Heart right ventricle (tissue), 16 donors: ENCODE data around the gene ZNF138. TPM values are rescaled to one million over a fixed set of nuclear protein-coding genes. Genes with fewer than 3 reads are reported as not detected.

Source experiments
- ATAC-seq, 8 donors: fragments of 200-7000 bp; cut with Tn5 transposase; one replicate each; pipeline ENCODE4 v1.9.1; 2020; ENCODE audit warnings: mild to moderate bottlenecking in 8 of 8, moderate library complexity in 8 of 8, moderate number of reproducible peaks in 1 of 8
- DNase-seq, 2 donors: peaks; one replicate each; pipeline ENCODE4 v3.0.0-alpha.2; 2020
- H3K27ac ChIP-seq, 10 donors: fragments of 200-600 bp; sonication (generic) in 2 of 10; one replicate each; pipeline versions ENCODE4 v1.5.0 to v1.8.0; 2020 to 2022; ENCODE audit warnings: mild to moderate bottlenecking in 3 of 10
- H3K27me3 ChIP-seq, 7 donors: fragments of 200-600 bp; one replicate each; pipeline ENCODE4 v1.8.0; 2021 to 2022; ENCODE audit warnings: mild to moderate bottlenecking in 2 of 7
- H3K36me3 ChIP-seq, 9 donors: fragments of 200-600 bp; sonication (generic) in 1 of 9; one replicate each; pipeline versions ENCODE4 v1.5.0 to v1.8.0; 2020 to 2022; ENCODE audit warnings: mild to moderate bottlenecking in 2 of 9
- H3K4me1 ChIP-seq, 9 donors: fragments of 200-600 bp; sonication (generic) in 1 of 9; one replicate each; pipeline versions ENCODE4 v1.5.0 to v1.8.0; 2020 to 2022; ENCODE audit warnings: mild to moderate bottlenecking in 4 of 9
- H3K4me3 ChIP-seq, 10 donors: fragments of 200-600 bp; sonication (generic) in 2 of 10; one replicate each; pipeline versions ENCODE4 v1.5.0 to v1.8.0; 2020 to 2022; ENCODE audit warnings: mild to moderate bottlenecking in 7 of 10, moderate library complexity in 2 of 10
- H3K9me3 ChIP-seq, 11 donors: fragments of 200-600 bp in 10 of 11; sonication (generic) in 2 of 11; one replicate each; pipeline versions ENCODE4 v1.5.0 to v1.8.0; 2013 to 2022; ENCODE audit warnings: mild to moderate bottlenecking in 2 of 11, control low read depth in 1 of 11, moderate library complexity in 1 of 11
- CTCF ChIP-seq, 9 donors: fragments of 200-600 bp; sonication (generic) in 2 of 9; IDR thresholded peaks; one replicate each; pipeline versions ENCODE4 v1.5.0 to v1.8.0; 2021 to 2022; ENCODE audit warnings: antibody characterized with exemption in 9 of 9, mild to moderate bottlenecking in 5 of 9, moderate library complexity in 1 of 9
- WGBS, 2 donors: extraction: QIAGEN DNeasy Blood & Tissue Kit; methylation state at CpG; one replicate each; pipeline ENCODE4 v1.1.7; 2013; ENCODE audit warnings: inconsistent platforms in 1 of 2; 5-methylcytosine and 5-hydroxymethylcytosine counted together
- intact Hi-C, 10 donors: fragments of 100-400 bp; cut with DNase I; formaldehyde crosslinking; loops; one replicate each; pipeline versions ENCODE4 v1.11.1 to v1.14.2; 2022
- long read RNA-seq, 3 donors: library from polyadenylated mRNA; unstranded; transcript quantifications; one replicate each; pipeline ENCODE4 v2.0.0, GENCODE V29; 2020 to 2021
- polyA plus RNA-seq, 2 donors: library from polyadenylated mRNA; stranded (reverse); fragments of 200-250 nt; gene quantifications; one replicate each; pipeline ENCODE4 v1.2.3, GENCODE V29; 2013
- total RNA-seq, 10 donors: library from RNA; stranded (reverse); fragmentation: NEBNext Ultra II Directional in 3 of 10; extraction: Animal tissue kit (Norgen Biotek cat#: 25700) in 3 of 10; gene quantifications; one replicate each; pipeline versions ENCODE4 v1.2.1 to v1.2.4, GENCODE V29; 2021 to 2023
- donor health status: Arrhythmogenic right ventricular cardiomyopathy.
- donor health status: ischemic (EF 13 %, LVEDD 7.1; RV severe dilation, severe dysfunction).
- donor health status: healthy with polysubstance abuse.
- donor health status: DM: no; HTN: yes; CAD: no.
- donor health status: DM: no; HTN: no; CAD: no.
- donor health status: ischemic (EF 25% LVEDD 6.9; RV normal size, moderate dysfunction).
- donor health status: ischemic (EF 25% LVEDD 5.7; RV mildly dilated, moderate dysfunction).
- donor health status: healthy.
- donor health status: DM: yes; HTN: yes; CAD: no.
- donor health status: Ischemic cardiomyopathy.
- donor health status: ischemic (EF 35%, LVEDD 5.7; RV mildly dilated, moderate dysfunction).
- donor health status: nonischemic (EF 11% LVEDD 7.7; RV severe dilation, severe dysfunction).
- donor health status: DM: yes; HTN: yes; CAD: no.
- donor health status: PGD.
- donor health status: ischemic (EF 29% LVEDD 5.4; RV normal size, mild dysfunction).
- donor health status: nonischemic (EF 23%, LVEDD 6.1; RV moderate dilation, normal function).

Gene ZNF138
- 1 to 10 TPM; 3.9 to 6.7 (median 5.1) TPM for total RNA-seq
- 1 to 10 TPM; 1.4 to 9.1 TPM for polyA plus RNA-seq
- long read RNA-seq, donor 1, partial matches to known transcripts, result 0 of 7 reads
- long read RNA-seq, donor 1, other reads (novel, unspliced or antisense), result 4 of 7 reads
- long read RNA-seq, donor 2, partial matches to known transcripts, result 1 of 9 reads
- long read RNA-seq, donor 2, other reads (novel, unspliced or antisense), result 4 of 9 reads
- long read RNA-seq, donor 3, transcript ZNF138-203 (2 exons, 2,308 nt), result major isoform, 10 of 21 reads
- long read RNA-seq, donor 3, partial matches to known transcripts, result 3 of 21 reads
- long read RNA-seq, donor 3, other reads (novel, unspliced or antisense), result 2 of 21 reads

- peaks cover 0 to 23% (median 13%) of the 10 kb centered on the region in 9 donors for H3K4me1 ChIP-seq
- H3K27me3 ChIP-seq, result no peaks in the 10 kb centered on the region
- TF ChIP-seq CTCF (IDR thresholded peaks at IDR 0.05), result peak in 2 of 9 donors; percentile 15 to 23
- H3K9me3 ChIP-seq, result no peaks in the 10 kb centered on the region
- WGBS, 2 donors, result 0% methylated on average over 32 of the region's 32 CpGs
- DNase-seq (peak; percentile 94 to 97), ATAC-seq (peak; percentile 100)
- peak within 1 kb of the TSS in 9 of 10 donors; percentile 54 to 88 (median 80) for H3K27ac ChIP-seq
- intact Hi-C loops, result loop anchor here in 1 of 10 donors (5.0 kb wide), 1 partner anchor 127 kb away; the partner anchor contains the start of gene ZNF107
- H3K36me3 ChIP-seq, result peaks cover 0 to 13% (median 0%) of the 10 kb centered on the region in 9 donors
- peak within 1 kb of the TSS; percentile 43 to 86 (median 81) for H3K4me3 ChIP-seq
Observed at GRCh38 chr7:64794171-64794844, at the start of gene ZNF138. Gene ZNF138 (plus strand): TSS chr7:64794428. CDS start chr7:64794569, 141 bp downstream.

- Histone ChIP-seq H3K27ac (no peak overlapping the region), H3K27me3 (no peaks in the 10 kb centered on the region), H3K9me3 (peaks cover 0 to 36% (median 7%) of the 10 kb centered on the region in 11 donors), H3K4me3 (no peak overlapping the region), H3K4me1 (peaks cover 0 to 5% (median 0%) of the 10 kb centered on the region in 9 donors), H3K36me3 (no peaks in the 10 kb centered on the region)
- ATAC-seq (no peak), DNase-seq (no peak)
- 87 to 89% methylated on average over 4 of the region's 4 CpGs for WGBS, 2 donors
- no peak for TF ChIP-seq CTCF (IDR thresholded peaks at IDR 0.05)
- intact Hi-C loops, result no loop called here
Observed at GRCh38 chr7:64744680-64745079, 49.5 kb upstream of the ZNF138 start.

- H3K27me3 ChIP-seq, result no peaks in the 10 kb centered on the region
- peaks cover 0 to 38% (median 7%) of the 10 kb centered on the region in 11 donors for H3K9me3 ChIP-seq
- no peaks in the 10 kb centered on the region for H3K36me3 ChIP-seq
- peaks cover 0 to 5% (median 0%) of the 10 kb centered on the region in 9 donors for H3K4me1 ChIP-seq
- no peak overlapping the region for H3K27ac ChIP-seq
- no peak for DNase-seq
- intact Hi-C loops, result no loop called here
- H3K4me3 ChIP-seq, result no peak overlapping the region
- no peak for TF ChIP-seq CTCF (IDR thresholded peaks at IDR 0.05)
- ATAC-seq, result no peak
Observed at GRCh38 chr7:64747802-64748201, 46.4 kb upstream of the ZNF138 start.

GRCh38 chr7:64753032-64753431 is 41.2 kb upstream of the ZNF138 start:
- Histone ChIP-seq H3K27ac (no peak overlapping the region), H3K27me3 (no peaks in the 10 kb centered on the region), H3K36me3 (no peaks in the 10 kb centered on the region), H3K4me3 (no peak overlapping the region), H3K9me3 (peaks cover 0 to 15% (median 2%) of the 10 kb centered on the region in 11 donors), H3K4me1 (no peaks in the 10 kb centered on the region)
- no peak for TF ChIP-seq CTCF (IDR thresholded peaks at IDR 0.05)
- no peak for ATAC-seq
- intact Hi-C loops, result no loop called here
- no peak for DNase-seq
- WGBS, 2 donors, result 78 to 89% methylated on average over 2 of the region's 2 CpGs
